GM12891 (cell line): Measurements from ENCODE around the gene SP1.

Experiments
- POLR2A ChIP-seq: IDR thresholded peaks from 2 replicates; pipeline ENCODE4 v1.6.1; 2011; ENCODE audit warnings: low read depth, low read length, control low read depth
- POLR2AphosphoS5 ChIP-seq: IDR thresholded peaks from 2 replicates; pipeline ENCODE4 v1.6.1; 2011; ENCODE audit warnings: low read depth, low read length, control low read depth
- POU2F2 ChIP-seq: IDR thresholded peaks from 2 replicates; pipeline ENCODE4 v1.6.1; 2011; ENCODE audit warnings: low read depth, mild to moderate bottlenecking, control low read depth, low read length, moderate library complexity
- SPI1 ChIP-seq: IDR thresholded peaks from 2 replicates; pipeline ENCODE4 v1.6.1; 2011; ENCODE audit warnings: low read depth, low read length, control low read depth
- TAF1 ChIP-seq: IDR thresholded peaks from 2 replicates; pipeline ENCODE4 v1.6.1; 2011; ENCODE audit warnings: low read depth, low read length, control low read depth

- no peak for TF ChIP-seq POLR2A
- no peak for TF ChIP-seq POLR2AphosphoS5
- TF ChIP-seq SPI1: no peak
- no peak for TF ChIP-seq TAF1
- TF ChIP-seq POU2F2: no peak
Observed at GRCh38 chr12:53431187-53431586, 51.2 kb downstream of the SP1 start.
